ENCODE data around the gene BCAS3.

BCAS3 gene

GRCh38 chr17:61250335-61250890 lies 572.8 kb downstream of the BCAS3 start:
- DNase-seq (ENCODE audit: low read depth), result no peak

GRCh38 chr17:61251939-61252865 lies 574.6 kb downstream of the BCAS3 start:
- in situ Hi-C loops (cut with HindIII; ENCODE audit: low sequenced_read_pairs), result no loop called here
- H3K4me3 ChIP-seq (ENCODE audit: low read depth, low read length), result no peak overlapping the region
- TF ChIP-seq CTCF (IDR thresholded peaks at IDR 0.05; ENCODE audit: low read depth, low read length, missing control alignments), result no peak
- peak; percentile 99 for DNase-seq (ENCODE audit: low read depth)

More at GRCh38 chr17:61250335-61250890, 572.8 kb downstream of the BCAS3 start:
- in situ Hi-C loops (cut with HindIII; ENCODE audit: low sequenced_read_pairs), result no loop called here
- no peak for TF ChIP-seq CTCF (IDR thresholded peaks at IDR 0.05; ENCODE audit: low read depth, low read length, missing control alignments)
- no peak overlapping the region for H3K4me3 ChIP-seq (ENCODE audit: low read depth, low read length)

GRCh38 chr17:61253362-61253761 lies 575.7 kb downstream of the BCAS3 start:
- DNase-seq (ENCODE audit: low read depth), result no peak
- TF ChIP-seq CTCF (IDR thresholded peaks at IDR 0.05; ENCODE audit: low read depth, low read length, missing control alignments), result no peak
- in situ Hi-C loops (cut with HindIII; ENCODE audit: low sequenced_read_pairs), result no loop called here
- no peak overlapping the region for H3K4me3 ChIP-seq (ENCODE audit: low read depth, low read length)

DNA sequence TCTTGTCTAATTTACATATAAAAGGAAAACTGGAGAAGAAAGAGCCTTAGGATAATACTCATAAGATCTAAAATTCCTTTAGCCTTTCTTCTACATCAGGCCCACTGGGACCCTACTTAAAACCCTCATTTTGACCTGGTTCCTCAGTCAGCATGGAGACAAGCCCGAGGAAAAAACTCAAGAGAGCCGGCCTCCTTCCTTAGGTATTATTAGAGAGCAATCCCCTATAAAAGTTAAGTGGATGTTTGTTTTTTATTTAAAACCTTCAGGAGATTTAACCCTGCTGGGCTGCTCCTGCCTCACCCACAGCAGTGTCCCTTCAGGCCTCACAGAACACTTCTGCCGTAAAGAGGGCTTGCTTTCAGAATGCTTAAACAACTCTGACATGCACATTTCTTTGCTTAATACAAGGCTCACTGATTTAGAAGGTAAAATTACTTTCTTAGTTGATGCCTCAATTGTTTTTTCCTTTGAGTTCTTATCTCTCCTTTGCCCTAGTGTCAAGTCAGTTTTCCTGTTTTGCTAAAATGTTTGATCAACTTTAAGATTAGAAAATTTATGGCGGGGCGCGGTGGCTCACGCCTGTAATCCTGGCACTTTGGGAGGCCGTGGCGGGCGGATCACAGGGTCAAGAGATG lies 576.4 kb downstream of the BCAS3 start:
- DNase-seq (ENCODE audit: low read depth), result no peak
- no peak for TF ChIP-seq CTCF (IDR thresholded peaks at IDR 0.05; ENCODE audit: low read depth, low read length, missing control alignments)
- in situ Hi-C loops (cut with HindIII; ENCODE audit: low sequenced_read_pairs), result no loop called here
- H3K4me3 ChIP-seq (ENCODE audit: low read depth, low read length), result no peak overlapping the region

GRCh38 chr17:61254904-61255303 lies 577.3 kb downstream of the BCAS3 start:
- in situ Hi-C loops (cut with HindIII; ENCODE audit: low sequenced_read_pairs), result no loop called here
- DNase-seq (ENCODE audit: low read depth), result no peak
- H3K4me3 ChIP-seq (ENCODE audit: low read depth, low read length), result no peak overlapping the region
- TF ChIP-seq CTCF (IDR thresholded peaks at IDR 0.05; ENCODE audit: low read depth, low read length, missing control alignments), result no peak

DNA sequence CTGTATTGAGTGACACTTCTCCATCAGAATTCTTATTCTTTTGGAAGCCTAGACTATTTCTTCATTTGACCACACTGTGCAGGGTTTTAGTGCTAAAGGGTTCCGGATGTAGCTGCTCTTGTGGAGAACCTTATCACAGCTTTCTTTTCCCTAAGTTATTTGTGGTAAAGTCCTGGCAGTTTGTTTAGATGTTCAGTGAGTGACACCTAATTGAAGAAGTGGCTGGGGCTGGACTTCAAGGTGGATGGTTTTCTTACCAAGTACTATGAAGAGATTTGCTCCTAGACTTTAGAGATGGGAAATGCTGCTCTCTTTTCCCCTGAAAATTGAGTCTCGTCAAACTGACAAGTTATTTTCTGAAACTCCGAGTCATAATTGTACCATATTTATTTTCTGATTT lies 578.0 kb downstream of the BCAS3 start:
- in situ Hi-C loops (cut with HindIII; ENCODE audit: low sequenced_read_pairs), result no loop called here
- DNase-seq (ENCODE audit: low read depth), result no peak
- no peak for TF ChIP-seq CTCF (IDR thresholded peaks at IDR 0.05; ENCODE audit: low read depth, low read length, missing control alignments)
- no peak overlapping the region for H3K4me3 ChIP-seq (ENCODE audit: low read depth, low read length)

All from astrocyte of the cerebellum (primary cell).